ENCODE measurements around the gene APOBEC3H.

APOBEC3H gene

DNA sequence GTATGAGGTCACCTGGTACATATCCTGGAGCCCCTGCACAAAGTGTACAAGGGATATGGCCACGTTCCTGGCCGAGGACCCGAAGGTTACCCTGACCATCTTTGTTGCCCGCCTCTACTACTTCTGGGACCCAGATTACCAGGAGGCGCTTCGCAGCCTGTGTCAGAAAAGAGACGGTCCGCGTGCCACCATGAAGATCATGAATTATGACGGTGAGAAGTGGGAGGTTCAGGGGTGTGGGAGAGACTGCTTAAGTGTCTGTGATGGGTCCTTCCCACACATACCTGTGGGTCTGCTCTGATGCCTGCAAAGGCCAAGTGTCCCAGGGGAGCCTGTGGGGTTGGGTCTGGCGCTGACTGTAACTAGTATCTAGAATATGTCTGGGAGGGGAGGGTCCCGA, 16.0 kb upstream of the APOBEC3H start:
- no peak for DNase-seq (ENCODE audit: low read depth, low spot score)

DNA sequence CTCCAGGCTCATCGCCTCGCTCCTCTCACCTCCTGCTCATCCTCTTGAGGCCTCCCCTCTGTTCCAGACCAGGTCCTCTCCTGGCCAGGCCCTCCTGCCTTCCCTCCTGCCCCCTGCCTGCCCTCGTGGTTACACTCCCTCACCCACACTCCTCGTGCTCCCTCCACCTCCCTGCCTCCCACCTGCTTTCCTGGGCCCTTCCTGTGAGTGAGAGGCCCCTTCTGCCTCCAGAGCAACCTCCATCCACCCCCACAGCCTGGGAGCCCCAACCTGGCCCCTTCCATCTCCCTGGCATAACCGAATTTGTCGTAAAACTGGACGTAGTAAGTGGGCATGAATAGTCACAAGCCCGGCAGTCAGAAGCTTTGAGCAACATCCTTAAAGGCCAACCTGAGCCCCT, 15.4 kb upstream of the APOBEC3H start:
- no peak for DNase-seq (ENCODE audit: low read depth, low spot score)

DNA sequence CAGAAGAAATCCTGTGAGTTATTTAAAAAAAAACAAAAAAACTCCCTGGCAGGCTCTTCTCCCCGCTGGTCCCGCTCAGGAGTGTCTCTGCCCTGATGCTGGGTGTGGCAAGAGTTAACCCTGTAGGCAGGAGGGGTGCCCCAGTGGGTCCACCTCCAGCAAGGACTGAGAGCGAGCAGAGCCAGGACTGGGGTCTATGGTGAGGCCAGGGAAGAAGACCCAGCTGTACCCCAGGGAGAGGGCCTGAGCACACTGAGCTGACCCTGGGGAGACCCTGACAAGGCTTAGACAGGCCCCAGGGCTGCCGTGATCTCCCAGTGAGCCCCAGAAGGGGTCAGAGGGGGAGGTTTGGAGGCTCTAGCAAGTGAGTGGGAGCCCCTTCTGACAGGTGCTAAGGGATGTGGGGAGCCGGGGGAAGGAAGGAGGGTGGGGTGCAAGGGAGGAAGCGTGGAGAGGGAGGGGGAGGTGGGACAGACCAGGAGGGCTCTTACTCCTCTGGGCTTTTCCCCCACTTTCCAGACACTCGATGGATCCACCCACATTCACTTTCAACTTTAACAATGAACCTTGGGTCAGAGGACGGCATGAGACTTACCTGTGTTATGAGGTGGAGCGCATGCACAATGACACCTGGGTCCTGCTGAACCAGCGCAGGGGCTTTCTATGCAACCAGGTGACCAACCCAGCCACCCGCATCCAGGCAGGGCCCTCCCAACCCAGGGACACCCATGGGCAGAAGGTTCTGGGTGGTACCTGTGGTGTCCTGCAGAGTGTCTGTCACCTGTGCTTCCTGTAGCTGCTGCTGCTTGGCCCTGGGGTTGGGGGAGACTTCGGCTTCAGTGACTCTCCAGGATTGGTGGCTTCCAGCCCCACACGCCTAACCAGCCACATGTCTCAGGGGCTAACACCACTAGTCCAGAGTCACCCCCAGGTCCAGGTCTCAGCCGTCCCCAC, 13.6 kb upstream of the APOBEC3H start:
- no peak for DNase-seq (ENCODE audit: low read depth, low spot score)

DNA sequence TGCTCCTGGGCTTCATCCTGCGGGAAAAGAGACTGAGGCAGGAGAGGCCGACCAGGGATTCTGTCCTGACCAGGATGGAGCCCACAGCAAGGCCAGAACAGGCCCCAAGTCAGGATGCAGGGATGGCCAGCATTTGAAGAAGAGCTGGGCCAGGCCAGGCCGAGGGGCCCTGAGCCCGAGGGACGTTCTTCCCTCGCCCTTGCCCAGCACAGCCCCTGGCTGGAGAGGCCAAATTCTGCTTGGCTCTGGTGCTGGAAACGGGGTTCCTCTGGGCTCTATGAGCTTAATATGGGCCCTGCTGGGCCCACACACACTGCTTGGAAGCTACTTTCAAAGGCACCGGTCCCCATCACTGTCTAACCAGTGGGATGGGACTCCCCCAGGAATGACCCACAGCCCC, 12.4 kb upstream of the APOBEC3H start:
- no peak for DNase-seq (ENCODE audit: low read depth, low spot score)

DNA sequence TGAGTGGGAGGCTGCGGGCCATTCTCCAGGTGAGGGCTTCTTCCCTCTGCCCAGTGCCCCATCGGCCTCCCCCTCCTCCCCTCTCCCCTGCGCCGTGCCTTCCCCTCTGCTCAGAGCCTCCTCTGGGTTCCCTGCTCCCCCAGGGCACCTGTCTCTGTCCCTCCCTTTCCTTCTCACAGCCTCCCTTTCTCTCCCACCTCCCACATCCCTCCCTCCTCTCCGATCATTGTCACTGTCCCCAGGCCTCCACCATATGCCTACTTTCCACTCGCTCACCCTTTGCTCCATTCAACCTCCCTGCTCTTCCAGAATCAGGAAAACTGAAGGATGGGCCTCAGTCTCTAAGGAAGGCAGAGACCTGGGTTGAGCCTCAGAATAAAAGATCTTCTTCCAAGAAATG, 9.9 kb upstream of the APOBEC3H start:
- no peak for DNase-seq (ENCODE audit: low read depth, low spot score)

DNA sequence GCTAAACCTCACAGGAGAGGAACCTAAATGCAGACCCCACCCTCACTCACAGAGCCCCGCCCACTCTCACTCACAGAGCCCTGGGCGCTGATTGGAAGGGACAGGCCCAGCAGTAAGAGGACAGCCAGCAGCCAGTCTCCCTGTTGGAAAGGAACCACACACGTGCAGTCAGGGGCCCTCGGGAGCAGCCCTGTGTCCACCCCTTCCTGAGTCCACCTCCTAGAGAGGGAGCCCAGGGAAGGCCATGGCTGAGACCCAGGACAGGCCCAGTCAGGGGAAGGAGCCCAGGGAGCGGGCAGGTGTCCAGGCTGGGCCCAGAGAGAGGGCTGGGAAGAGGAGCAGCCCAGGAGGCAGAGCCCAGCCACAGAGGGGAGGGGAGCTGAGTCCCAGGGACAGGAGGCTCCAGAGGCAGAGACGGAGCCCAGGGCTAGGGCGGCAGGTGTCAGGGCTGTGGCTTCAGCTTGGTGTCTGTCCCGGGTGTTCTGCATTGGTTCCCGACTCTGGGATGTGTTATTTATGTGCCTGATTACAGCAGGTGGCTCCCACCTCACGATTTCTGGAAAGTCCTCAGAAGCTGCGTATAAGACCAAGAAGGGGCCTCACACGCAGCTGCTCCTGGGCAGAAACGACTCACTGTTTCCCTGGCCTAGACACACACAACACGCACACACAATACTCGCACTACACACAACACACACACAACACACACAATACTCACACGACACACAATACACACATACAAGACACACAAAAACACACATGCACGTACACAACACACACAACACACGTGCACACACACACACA, 9.0 kb upstream of the APOBEC3H start:
- no peak for DNase-seq (ENCODE audit: low read depth, low spot score)

DNA sequence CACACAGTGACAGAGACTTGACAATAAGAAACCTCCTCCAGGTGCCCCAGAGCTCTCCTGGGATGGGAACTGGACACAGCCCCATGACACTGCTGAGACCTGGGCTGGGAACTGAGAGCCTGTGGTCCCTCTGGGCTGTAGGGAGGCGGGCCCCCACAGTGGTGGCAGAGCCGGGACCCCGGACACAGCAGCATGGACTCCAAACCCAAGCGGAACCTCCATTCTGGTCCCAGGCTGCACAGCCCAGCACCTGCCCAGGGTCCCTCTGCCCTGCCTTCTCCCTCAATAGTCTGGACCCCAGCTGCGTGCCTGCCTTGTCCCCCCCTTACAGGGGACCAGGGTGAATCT, 8.4 kb upstream of the APOBEC3H start:
- no peak for DNase-seq (ENCODE audit: low read depth, low spot score)

DNA sequence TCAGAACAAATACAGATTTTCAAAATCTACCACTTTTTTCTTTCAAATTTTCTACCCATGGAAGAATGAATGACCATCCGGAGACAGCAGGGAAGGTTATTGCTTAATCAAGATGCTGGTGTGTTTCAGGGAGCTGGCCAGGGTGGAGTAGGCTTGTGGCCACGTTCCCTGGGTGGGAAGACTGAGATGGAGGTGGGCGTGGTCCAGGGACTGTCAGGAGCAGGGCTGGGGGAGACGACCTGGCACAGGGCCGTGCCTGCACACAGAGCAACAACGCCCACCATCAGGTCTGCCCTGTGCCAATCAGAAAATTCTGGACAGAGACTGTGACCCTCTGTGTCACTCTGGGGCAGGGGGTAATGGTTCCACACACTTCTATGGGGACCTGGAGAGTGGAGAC, 7.1 kb upstream of the APOBEC3H start:
- no peak for DNase-seq (ENCODE audit: low read depth, low spot score)

DNA sequence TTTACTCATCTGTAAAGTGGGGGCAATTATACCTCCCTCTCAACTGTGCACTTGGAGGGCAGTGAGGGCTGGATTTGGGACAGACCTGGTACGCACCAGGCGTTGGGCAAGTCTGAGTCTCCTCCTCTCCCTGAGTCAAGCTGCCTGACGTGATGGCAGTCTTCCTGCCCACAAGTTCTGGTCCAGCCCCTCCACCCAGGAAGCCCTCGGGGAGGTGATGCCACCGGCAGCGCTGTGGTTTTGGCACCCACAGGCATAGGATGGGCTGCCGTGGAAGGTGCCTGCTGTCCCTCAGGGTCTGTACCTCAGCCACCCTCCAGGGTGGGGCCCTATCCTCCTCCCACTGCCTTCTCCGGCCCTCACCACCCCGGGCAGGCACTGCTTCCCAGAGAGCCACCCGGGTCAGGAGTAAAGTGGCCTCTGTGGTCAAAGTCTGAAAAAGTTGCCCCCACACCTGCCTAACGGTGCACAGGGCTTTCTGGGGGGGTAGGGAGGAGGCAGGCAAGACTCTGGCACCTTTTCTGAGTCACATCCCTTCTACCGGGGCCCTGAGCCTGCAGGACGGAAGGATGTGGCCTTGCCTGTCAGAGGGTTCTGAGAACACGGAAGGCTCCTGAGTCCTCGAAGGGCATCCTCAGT, 6.5 kb upstream of the APOBEC3H start:
- peak; percentile 62 for DNase-seq (ENCODE audit: low read depth, low spot score)

DNA sequence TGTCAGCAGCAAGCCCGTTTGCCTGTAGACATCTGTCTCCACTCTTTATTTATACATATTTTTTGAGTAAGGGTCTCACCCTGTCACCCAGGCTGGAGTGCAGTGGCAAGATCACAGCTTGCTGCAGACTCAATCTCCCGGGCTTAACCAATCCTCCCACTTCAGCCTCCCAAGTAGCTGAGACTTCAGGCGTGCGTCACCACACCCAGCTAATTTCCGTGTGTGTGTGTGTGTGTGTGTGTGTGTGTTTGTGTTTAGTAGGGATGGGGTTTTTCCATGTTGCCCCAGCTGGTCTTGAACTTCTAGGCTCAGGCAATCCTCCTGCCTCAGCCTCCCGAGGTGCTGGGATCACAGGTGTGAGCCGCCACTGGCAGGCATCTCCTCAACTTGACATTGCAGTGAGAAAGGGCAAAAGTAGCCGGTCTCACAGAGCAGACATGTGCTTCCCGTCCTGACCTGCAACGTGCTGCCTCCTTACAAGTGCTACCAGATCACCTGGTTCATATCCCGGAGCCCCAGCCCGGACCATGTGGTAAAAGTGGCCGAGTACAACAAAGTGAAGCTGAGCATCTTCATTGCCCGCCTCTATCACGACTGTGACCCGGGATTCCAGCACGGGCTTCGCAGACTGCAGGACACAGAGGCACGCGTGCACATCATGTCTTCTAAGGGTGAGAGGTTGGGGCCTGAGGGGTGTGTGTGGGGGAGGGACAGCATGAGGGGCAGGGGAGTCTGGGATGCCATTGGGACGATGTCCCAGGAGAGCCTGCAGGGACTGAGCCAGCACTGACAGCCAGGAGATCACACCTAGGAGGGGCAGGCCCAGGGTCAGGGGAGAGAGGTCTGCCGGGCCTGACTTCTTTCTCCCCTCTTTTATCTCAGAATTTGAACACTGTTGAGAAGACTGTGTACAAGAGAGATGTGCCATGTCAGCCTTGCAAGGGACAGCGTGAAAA, 5.6 kb upstream of the APOBEC3H start:
- no peak for DNase-seq (ENCODE audit: low read depth, low spot score)

DNA sequence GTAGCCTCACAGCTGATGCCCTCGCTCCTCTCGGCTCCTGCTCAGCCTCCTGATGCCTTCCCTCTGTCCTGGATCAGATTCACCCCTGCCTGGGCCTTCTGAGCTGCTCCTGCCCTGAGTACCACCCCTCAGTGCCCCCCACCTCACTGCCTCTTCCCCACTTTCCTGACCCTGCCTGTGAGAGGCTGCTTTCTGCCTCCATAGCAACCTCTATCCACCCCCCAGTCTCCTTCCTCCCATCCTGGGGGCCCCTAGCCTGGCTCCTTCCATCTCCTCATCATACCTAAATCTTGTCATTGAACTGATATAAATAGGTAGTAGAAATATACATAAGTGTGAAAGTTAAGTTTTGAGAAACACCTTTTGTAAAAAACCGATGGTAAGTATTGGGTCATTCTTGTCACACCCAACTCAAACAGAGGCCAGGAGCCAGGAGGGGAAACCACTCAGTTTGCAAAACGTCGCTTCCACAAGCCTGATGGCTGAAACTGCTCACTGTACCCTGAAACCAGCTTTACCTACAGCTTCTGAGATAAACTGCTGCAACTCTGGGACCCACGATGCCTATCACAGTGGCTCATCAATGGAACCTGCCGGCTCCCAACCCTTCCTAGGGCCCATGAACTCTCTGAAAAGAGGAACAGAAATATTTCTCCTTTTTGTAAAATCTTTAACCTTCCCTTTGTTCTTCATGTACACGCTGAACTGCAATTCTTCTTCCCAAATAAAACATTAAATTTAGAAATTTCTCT, 4.8 kb upstream of the APOBEC3H start:
- DNase-seq (ENCODE audit: low read depth, low spot score): no peak

DNA sequence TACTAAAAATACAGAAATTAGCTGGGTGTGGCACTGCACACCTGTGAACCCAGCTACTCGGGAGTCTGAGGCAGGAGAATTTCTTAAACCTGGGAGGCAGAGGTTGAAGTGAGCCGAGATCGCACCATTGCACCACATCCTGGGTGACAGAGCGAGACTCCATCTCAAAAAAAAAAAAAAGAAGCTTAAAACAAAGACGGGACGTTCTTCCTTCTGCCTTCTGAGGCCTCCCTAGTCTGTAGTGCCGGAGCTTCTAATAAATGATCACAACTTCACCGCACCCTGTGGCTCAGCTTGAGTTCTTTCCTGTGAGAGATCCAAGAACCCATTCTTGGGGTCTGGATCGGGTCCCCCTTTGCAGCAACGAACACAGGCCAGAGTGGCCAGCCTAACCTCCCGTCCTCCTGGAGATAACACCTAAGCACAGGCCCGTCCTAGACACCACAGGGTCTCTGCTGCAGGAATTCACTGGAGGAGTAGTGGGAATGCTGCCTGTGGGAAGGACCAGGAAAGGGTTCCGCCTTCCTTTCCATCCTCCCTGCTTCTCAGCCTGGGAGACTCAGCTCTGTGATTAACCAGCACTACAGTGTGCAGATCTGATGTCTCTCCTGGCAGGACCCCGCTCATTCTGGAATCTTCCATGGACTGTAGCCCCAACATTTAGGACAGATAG, 2.2 kb upstream of the APOBEC3H start:
- no peak for DNase-seq (ENCODE audit: low read depth, low spot score)

DNA sequence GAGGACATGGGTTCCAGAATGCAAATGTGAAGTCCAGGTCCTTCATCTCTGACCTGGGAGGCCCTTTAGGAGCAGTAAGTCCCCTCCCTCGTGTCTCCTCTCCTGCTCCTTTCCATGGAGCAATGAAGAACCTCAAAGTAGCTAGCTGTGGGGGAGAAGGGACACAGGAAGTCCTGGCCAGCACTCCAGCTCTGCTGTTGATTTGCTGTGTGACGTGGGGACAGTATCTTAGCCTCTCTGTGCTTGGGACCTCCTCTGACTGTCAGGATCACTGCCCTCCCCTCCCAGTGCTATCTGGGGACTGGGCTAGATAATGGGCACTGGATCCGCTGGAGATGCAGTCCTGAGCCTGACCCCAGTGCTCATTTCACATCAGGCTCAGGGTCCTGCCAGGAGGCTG, 1.1 kb upstream of the APOBEC3H start:
- DNase-seq (ENCODE audit: low read depth, low spot score): no peak

DNA sequence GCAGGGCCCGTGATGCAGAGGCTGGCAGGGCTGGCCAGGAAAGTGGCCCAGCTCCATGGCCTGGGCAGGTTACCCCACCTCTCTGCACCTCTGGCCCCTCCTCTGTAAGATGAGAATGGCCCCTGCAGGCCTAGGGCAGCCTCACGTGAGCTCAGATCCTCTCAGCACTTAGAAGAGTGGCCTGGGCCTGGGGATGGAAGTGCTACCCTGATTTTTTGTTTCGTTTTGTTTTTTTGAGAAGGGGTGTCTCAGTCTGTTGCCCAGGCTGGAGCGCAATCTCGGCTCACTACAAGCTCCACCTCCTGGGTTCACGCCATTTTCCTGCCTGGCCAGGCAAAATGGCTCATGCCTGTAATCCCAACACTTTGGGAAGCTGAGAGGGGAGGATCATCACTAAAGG, 982 bp downstream of the APOBEC3H start:
- no peak for DNase-seq (ENCODE audit: low read depth, low spot score)

DNA sequence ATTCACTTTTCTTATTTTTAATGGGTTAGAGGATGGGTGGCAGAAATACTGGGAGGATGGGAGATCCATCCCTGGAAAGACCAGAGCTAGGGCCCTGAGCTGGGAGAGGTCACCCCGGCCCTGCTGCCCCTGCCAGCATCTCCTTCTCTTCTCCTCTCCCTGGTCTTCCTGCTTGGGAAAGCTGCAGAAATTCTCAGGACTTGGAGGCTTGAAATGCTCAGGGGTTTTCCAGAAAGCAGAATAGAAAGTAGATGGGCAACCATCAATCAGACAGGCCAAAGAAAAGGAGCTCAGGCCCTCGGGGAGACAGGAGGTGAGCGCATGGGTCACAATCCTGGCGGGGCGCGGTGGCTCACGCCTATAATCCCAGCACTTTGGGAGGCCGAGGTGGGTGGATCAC, 1.5 kb downstream of the APOBEC3H start:
- no peak for DNase-seq (ENCODE audit: low read depth, low spot score)

DNA sequence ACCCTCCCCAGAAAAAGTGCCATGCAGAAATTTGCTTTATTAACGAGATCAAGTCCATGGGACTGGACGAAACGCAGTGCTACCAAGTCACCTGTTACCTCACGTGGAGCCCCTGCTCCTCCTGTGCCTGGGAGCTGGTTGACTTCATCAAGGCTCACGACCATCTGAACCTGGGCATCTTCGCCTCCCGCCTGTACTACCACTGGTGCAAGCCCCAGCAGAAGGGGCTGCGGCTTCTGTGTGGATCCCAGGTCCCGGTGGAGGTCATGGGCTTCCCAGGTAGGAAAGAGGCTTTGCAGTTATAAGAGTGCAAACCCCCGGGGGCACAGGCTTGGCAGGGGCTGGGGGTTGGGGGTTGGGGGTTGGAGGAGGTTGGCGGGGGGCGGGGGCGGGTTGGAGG, 4.2 kb downstream of the APOBEC3H start:
- no peak for DNase-seq (ENCODE audit: low read depth, low spot score)

DNA sequence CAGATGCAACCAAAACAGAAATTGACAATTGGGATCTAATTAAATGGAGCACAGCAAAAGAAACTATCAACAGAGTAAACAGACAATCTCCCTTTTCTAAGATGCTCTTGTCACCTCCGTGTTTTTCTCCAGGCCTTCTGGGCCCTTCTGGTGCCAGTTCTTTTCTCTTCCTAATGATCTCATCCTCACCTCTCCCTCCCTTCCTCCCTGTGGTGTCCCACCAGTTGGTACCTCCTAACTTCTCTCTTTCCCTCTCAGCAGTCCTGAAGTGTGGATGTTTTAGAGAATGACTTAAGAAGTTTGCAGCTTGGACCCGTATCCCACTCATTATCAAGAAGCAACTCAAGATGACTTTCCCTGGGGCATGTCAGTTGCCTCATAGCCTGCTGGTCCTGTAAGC, 6.4 kb downstream of the APOBEC3H start:
- DNase-seq (ENCODE audit: low read depth, low spot score): no peak

DNA sequence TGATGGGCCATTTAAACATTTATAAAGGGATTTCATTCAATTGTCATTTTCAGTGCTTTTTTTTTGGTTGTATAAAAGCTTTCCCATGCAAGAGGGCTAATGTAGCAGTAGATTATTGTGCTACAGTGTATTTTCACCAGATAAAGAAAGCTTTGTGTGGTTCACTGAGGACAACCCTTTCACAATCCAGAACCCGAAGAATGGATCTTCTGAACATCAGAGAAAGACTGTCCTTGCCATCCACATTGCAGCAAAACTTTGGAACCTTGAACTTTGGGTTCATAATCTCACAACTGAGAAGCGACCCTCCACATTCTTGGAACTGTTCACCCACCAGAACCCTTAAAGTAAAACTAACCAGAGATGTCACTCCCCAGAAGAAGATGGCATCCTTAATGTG, 9.3 kb downstream of the APOBEC3H start:
- DNase-seq (ENCODE audit: low read depth, low spot score): no peak

DNA sequence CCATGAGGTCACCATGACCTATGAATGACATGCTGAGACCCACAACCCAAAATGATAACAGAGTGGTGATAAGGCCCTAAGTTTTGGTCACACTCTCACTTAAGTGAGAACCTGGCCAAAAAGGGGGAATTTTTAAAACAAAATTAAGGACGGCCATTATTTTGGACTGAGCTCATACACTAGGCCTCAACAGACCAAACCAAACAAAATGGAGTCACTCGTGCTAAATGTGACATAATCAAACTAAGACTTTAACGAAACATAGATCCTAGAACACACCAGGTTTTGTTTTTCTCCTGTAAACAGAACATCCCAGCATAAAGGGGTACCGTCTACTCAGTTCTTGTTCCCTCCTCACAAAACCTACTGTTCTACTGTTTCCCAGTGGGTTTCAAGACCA, 11.4 kb downstream of the APOBEC3H start:
- no peak for DNase-seq (ENCODE audit: low read depth, low spot score)

DNA sequence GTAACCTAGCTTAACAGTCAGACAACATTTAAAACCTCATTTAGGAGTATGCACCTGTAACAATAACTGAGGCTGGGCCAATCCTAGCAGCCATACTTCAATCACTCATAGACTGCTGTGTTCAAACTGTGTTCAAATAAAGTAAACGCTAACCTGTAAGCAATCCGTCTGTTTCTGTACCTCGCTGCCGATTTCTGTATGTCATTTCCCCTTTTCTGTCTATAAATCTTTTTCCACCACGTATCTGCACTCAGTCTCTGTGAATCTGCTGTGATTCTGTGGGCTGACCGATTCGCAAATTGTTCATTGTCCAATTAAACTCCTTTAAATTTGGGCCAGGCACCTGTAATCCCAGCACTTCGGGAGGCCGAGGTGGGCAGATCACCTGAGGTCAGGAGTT, 12.3 kb downstream of the APOBEC3H start:
- DNase-seq (ENCODE audit: low read depth, low spot score): no peak
